HG02852 (cell line): Measurements from ENCODE around the gene ZNFX1.

ENCODE experiments used
- ATAC-seq: cut with Tn5 transposase; IDR thresholded peaks from one replicate; pipeline ENCODE4 v1.9.1; 2021; ENCODE audit warnings: mild to moderate bottlenecking, moderate library complexity; ENCODE audit not compliant: unreplicated experiment

Gene ZNFX1

GRCh38 chr20:49293122-49293521, 15.3 kb upstream of the ZNFX1 start:
- no peak for ATAC-seq

DNA sequence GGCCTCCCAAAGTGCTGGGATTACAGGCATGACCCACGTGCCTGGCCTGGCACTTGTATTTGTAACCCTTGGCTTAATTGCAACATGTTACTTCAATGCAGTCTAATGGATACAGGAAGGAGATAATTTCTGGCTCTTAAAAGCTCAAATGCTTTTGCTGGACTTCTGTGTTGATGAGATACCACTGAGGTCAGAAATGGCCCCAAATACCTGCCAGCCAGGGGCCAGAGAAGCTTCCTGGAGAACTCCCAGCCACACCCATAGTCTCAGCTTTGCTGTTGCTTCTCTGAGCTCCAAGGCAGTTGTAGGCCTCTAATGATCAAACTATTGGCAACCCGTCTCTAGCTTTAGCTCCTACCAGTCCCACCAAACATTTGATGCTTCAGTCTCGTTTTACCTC, 14.2 kb upstream of the ZNFX1 start:
- no peak for ATAC-seq

- no peak for ATAC-seq
Measured at GRCh38 chr20:49291200-49291599, 13.3 kb upstream of the ZNFX1 start.

DNA sequence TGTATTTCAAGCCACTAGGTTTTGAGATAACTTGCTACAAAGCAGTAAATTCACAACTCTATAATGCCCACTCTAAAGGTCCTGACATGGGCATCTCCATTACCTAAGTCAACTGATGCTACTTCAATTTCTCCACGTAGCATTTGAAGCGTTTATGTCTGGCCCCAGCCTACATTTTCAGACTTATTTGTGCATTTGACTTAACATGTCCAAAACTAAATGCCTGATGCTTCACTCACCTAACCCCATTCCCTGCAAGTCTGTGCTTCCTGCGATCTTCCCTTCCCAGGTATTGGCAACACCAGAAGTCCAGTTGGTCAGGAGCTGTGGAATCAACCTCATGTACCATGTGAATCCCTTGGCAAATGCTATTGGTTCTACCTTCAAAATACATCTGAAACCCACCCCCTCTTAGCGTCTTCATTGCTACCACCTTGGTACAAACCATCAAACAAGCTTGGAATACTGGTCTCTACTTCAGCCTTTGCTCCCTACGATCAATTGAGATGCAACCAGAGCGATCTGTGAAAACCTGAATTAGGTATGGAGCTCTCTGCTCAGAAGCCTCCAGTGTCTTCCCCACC, 12.8 kb upstream of the ZNFX1 start:
- ATAC-seq, result no peak

DNA sequence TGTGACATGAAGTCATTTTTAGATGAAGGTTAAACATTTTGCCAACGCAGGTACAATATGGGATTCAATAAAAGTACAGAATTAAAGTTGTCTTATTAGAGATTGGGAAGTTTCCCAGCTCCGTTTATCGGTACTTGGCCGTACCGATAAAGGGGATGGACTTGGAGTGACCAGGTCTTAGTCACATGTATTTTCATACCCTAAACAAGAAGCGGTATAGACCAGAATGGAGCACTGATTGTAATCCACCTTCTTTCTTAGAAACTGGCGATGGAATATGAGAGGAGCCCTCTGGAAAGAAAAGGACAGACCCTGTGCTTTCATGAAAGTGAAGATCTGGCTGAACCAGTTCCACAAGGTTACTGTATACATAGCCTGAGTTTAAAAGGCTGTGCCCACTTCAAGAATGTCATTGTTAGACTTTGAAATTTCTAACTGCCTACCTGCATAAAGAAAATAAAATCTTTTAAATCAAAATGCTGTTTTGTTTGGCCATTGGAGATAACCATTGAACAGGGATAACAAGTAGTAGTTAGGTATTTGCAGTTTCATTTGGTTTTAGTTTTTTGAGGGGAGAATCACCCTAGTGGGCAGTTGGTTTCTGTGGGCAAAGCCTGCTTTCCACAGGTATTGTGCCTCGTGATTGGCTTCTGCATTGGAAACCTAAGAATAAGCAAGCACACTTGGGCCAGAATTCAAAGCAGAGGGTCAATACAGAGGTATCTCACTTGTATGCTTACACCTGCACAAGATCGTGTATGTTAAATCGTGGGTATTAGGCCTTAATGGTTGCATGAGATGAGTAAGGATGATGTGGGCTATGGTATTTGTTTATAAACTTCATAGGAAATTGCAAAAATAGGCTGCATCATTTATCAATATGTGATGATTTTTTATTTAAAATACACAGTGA, 11.2 kb upstream of the ZNFX1 start:
- ATAC-seq, result no peak

GRCh38 chr20:49288250-49288751, 10.4 kb upstream of the ZNFX1 start:
- no peak for ATAC-seq

DNA sequence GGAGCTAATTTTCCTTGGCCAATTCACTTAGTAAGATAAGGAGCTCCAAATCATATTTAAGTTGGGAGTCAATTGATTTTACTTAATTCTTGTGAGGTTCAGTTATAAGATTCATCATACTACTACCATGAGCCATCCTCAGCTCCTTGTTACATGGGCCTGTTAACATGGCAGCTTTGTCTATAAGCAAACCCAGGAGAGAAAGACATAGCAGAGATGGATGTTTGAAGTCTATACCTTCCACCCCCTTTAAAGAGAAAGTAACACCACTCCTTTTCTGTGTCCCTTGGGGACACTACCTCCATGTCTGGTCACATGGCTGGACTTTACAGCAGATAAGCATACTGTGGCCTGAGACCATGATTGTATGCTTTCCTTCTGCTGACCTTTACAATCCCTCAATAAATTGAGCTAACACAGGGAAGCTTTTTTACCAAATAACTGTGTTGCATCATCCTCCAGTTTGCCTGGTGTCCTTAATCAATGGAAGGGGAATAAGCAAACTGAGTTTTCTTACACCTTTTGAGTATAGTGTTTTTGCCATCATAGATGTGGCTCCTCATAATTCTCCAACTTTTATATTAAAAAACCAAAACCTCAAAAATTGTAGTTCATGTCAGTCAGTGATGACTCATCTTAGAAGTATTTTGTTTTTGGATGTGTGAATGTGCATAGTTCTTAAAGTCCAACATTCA, 9.8 kb upstream of the ZNFX1 start:
- no peak for ATAC-seq

GRCh38 chr20:49286689-49287551, 9.1 kb upstream of the ZNFX1 start:
- ATAC-seq, result no peak

DNA sequence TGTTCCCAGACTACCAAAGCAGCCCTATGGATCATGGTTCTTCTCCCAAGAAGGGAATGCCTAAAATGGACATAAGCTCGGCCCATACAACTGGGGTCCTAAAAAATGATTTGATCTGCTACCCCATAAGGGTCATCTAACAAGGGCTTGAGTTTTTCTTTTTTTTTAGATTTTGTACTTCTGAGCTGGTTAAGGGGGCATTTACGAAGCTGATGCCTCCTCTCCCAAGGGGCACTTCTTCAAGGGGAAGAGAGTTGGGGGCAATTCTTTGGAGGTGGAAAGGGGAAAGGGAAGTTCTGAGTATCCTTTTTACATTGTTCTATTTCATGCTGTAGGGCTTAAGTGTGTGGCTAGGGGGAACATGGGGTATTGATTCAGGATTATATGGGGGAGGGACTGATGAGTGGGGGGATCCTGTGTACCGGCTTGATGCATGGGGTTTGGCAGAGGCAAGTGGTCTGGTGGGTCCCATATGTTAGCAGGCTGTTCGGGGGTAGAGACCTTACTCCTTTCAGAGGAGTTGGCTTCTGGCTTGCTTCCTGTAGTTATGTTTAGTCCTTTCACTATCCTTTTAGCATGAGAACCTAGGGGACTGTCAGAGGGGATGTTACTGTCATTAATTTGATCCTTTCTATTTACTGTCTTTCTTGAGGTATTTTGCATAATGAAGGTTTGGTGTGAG, 8.1 kb upstream of the ZNFX1 start:
- ATAC-seq, result no peak

- ATAC-seq, result no peak
Measured at GRCh38 chr20:49285233-49285668, 7.4 kb upstream of the ZNFX1 start.

DNA sequence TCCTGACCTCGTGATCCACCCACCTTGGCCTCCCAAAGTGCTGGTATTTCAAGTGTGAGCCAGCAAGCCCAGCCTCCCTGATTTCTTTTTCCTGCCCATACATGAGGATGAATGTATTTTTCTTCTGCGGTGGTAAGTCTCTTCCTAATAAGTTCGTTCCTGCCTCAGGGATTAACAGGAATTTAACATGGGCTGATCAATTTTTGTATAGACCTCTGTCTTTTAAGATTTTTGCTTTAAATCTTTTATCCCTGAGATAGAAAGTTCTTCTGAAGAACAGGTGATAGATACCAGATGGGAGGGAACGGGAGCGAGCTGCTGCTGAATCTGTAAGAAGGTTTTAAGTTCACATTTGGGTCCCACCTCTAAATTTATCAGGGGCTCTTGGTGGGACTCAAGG, 7.0 kb upstream of the ZNFX1 start:
- no peak for ATAC-seq

DNA sequence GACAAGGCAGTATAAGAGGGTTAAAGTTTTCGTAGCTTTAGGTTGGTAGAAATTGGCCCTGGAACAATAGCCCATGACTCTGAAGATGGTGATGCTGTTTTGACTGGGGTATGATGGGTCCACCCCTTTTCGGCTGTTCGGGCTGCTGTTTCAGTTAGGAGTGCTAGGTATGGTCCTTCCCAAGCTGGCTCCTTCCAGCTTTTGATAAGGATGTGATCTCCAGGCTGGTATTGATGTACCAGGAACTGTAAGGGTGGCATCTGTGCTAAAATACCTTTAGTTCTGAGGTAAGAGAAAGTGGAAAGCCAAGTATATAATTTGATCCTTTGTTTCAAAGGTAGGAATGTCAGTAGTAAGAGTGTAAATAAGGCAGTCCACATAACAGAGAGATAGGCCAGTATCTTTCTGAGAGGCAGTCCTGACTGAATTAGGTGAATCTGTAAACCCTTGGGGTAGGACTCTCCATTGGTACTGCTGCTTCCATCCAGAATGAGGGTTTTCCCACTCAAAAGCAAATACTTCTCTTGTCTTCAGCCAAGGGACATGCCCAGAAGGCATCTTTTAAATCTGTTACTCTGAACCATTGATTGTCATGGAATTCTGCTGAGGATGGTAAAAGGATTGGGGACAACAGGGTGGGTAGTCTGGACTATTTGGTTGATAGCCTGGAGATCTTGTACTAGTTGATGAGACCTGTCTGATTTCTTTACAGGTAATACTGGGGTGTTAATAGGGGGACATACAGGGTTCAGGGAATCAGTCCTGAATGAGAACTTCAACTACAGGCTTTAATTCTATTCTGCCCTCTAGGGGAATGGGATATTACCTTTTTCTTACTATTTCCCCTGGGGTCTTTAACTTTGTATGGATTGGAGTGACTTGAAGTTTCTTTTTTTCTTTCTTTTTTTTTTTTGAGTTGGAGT, 6.1 kb upstream of the ZNFX1 start:
- ATAC-seq, result no peak

GRCh38 chr20:49283176-49283702, 5.4 kb upstream of the ZNFX1 start:
- ATAC-seq, result no peak

DNA sequence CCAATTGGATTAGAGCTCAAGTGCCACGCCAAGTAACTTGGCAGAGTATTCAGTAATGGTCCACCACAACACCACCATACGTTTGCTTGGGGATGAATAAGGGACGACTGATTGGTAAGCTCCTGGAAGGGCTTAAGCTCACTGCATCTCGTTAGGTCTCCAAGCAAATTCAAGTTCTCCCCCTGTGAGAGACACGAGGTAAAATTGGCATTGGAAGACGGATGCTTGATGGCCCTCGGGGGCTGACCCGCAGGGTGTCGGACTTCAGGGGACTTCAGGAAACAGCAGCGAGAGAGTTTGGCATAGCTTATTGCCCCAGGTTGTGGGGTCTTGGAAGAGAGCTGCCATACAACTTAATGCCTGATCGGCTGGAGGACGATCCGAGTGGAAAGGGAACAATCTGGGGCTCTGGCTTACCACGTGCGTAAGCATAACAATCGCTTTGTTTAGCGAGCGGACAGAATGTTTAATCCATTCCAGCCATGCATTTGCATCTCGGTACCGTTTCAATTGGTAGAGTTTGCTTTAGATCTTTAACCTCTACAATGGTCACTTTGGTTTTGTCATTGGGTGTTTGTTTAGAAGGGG, 4.8 kb upstream of the ZNFX1 start:
- ATAC-seq, result no peak

DNA sequence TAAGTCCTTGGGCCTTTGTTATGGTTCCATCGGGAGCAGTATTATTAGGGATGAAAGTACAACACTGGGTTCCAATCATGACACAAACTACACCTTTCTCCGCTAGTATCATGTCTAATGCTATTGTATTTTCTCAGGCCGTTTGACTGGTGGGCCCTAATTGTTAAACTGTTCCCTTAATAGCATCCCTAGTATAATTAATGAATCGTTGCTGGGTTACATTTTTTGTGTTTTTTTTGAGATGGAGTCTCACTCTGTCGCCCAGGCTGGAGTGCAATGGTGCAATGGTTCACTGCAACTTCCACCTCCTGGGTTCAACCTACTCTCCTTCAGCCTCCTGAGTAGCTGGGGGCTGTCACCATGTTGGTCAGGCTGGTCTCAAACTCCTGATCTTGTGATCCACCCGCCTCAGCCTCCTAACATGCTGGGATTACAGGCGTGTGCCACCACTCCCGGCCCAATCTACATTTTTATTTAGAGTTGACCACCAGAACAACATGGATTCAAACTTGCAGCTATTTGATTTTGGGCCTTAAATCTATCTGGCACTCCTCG, 4.1 kb upstream of the ZNFX1 start:
- no peak for ATAC-seq

GRCh38 chr20:49281059-49281912, 3.4 kb upstream of the ZNFX1 start:
- ATAC-seq, result no peak

DNA sequence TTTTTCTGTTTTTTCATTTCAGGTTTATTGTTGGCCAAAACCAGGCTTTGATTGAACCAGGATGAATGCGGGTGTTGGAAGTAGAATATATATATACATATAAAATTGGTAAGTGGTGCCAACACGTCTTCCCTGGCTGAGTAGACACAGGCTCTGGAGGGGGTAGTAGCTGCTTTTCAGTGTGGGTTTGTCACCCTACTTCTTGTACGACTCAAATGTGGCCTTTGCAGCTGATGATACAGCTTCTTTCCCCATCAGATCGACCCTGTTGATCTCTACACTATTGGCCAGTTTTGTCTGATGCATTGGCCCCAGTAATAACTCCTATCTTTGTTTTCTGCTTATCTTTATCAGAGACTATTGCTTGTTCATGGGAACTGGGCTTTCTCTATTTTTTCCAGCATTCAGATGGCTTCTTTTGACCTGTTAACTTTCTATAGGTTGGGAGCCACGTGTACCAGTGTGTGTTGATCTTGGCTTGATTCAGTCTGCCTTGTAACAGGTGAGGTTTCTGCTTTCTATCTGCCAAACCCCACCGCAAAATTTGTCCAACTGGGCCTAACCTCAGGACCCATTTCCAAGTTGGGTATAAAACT, 2.7 kb upstream of the ZNFX1 start:
- no peak for ATAC-seq
